AG09319 (cell line): Measurements from ENCODE around the gene DIPK1B.
"Not testable (repeated sequence)": the region's sequence is repeated elsewhere in the genome, so short reads cannot be mapped to it uniquely, and the experiment has no call there.

Experiments used
- DNase-seq: peaks from one replicate; pipeline ENCODE4 v3.0.0-alpha.2; 2010; ENCODE audit warnings: low read depth; ENCODE audit errors: extremely low read depth
- TF ChIP-seq, protein P1 (sequence below): IDR thresholded peaks from 2 replicates; pipeline ENCODE4 v1.5.1; 2011; ENCODE audit warnings: low read depth, mild to moderate bottlenecking, inconsistent platforms, low read length, moderate library complexity

DIPK1B gene

DNA sequence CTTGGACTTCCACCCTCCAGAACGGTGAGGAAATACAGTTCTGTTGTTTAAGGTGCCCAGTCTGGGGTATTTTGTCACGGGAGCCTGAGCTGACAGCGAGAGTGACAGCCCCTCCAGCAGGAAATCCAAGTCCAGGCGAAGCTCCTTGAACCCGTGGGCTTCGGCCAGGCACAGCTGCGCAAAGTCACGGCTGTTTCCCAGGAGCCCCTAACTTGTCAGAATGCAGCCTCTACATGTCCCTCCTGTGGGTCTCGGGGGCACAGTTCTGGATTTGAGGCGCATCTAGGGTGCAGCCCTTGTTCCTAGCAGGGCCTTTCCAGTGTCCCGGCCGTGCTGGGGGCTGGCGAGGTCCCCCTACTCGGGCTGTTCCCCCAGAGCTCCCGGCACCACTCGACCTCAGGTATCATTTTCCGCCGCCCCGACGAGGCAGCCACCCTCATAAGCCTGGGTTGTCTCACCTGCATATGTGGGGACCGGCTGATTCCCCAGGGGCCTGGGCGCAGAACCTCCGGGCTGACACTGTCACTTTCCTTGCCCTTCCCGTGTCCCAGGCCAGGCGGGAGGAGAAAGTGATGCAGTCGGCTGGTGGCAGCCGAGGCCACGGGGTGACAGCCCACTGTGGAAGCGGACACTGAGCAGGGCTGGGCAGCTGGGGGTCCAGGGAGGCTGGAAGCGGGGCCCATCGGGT, 41.1 kb downstream of the DIPK1B start:
- TF ChIP-seq, protein P1, sequence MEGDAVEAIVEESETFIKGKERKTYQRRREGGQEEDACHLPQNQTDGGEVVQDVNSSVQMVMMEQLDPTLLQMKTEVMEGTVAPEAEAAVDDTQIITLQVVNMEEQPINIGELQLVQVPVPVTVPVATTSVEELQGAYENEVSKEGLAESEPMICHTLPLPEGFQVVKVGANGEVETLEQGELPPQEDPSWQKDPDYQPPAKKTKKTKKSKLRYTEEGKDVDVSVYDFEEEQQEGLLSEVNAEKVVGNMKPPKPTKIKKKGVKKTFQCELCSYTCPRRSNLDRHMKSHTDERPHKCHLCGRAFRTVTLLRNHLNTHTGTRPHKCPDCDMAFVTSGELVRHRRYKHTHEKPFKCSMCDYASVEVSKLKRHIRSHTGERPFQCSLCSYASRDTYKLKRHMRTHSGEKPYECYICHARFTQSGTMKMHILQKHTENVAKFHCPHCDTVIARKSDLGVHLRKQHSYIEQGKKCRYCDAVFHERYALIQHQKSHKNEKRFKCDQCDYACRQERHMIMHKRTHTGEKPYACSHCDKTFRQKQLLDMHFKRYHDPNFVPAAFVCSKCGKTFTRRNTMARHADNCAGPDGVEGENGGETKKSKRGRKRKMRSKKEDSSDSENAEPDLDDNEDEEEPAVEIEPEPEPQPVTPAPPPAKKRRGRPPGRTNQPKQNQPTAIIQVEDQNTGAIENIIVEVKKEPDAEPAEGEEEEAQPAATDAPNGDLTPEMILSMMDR: no peak
- DNase-seq: no peak

DNA sequence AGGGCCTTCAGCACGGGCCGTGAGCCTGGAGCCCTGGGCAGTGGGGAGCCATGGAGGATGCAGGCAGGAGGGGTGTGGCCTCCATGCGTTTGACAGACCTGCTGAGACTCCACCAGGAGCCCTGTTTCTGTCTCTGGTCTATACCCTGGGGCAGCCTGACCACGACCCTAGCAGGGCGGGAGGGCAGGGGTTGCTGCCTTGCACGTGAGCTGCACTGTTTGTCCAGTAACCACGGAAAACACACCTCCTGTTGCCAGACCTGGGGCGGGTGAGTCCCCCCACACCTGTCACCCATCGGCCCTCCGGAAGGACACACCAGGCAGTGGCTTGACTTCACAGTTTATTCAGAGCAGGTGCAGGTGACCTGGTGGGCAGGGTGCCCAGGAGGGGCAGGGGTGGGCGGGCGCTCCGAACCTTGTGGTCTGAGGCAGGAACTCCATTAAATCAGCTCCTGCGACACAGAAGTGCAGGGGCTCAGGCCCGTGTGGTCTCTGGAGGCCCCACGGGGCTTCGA, 41.7 kb downstream of the DIPK1B start:
- DNase-seq: no peak
- TF ChIP-seq, protein P1: no peak

DNA sequence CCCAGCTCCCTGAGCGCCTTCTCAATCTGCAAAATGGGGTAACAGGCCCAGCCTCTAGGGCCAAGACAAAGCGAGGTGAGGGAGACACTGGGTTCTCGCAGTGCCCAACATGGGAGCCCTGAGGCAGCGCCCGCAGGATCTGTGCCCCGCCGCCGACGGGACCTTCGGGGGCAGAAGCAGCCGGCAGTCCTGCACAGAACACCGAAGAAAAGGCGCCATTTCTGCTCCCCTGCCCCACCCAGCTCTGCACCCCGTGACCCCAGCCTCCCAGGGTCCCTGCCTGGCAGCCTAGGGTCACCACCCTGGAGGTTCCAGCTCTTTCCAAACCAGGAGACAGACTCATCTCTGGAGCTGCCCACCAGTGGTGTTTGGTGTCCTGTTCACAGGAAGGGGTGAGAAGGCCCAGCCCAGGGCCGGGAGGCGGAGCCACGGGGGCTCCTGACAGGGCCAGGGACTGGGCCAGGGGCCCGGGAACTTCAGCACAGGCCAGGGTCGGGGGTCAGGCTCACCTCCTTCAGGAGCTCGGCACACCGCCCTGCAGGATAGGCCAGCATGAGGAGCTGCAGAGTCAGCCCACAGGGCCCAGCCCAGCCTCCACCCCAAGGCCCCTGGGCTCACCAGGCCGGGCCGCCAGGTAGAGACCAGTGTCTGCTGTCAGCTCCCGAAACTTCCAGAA, 42.4 kb downstream of the DIPK1B start:
- TF ChIP-seq, protein P1: no peak
- DNase-seq: no peak

DNA sequence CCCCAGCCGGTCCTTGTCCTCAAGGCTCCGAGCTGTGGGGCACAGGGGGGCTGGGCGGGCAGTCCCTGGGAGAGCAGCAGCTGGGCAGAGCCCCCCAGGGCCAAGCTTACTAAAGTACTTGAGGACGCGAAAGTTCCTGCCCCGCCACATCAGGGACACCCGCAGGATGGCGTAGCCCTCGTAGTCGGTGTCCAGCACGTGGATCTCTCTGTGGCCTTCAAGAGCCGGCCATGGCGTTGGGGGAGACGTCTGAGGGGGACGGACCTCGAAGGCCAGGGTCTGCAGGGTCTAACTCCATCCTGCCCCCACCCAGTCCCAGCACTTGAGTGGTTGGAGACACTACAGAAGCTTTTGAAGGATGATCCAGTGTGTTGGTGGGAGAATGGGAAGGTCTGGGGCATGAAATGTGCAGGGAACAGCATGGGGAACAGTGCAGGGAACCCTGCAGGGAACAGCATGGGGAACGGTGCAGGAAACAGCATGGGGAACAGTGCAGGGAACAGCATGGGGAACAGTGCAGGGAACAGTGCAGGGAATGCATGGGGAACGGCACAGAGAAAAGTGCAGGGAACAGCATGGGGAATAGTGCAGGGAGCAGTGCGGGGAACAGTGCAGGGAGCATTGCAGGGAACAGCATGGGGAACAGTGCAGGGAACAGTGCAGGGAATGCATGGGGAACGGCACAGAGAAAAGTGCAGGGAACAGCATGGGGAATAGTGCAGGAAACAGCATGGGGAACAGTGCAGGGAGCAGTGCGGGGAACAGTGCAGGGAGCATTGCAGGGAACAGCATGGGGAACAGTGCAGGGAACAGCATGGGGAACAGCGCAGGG, 43.1 kb downstream of the DIPK1B start:
- DNase-seq: not testable (repeated sequence)

DNA sequence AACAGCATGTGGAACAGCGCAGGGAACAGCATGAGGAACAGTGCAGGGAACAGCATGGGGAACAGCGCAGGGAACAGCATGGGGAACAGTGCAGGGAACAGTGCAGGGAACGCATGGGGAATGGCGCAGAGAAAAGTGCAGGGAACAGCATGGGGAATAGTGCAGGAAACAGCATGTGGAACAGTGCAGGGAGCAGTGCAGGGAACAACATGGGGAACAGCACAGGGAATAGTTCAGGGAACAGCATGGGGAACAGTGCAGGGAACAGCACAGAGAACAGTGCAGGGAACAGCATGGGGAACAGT, 43.7 kb downstream of the DIPK1B start:
- TF ChIP-seq, protein P1: no peak
- DNase-seq: no peak

GRCh38 chr9:136756836-136757235, 44.5 kb downstream of the DIPK1B start:
- TF ChIP-seq, protein P1: no peak
- DNase-seq: no peak

DNA sequence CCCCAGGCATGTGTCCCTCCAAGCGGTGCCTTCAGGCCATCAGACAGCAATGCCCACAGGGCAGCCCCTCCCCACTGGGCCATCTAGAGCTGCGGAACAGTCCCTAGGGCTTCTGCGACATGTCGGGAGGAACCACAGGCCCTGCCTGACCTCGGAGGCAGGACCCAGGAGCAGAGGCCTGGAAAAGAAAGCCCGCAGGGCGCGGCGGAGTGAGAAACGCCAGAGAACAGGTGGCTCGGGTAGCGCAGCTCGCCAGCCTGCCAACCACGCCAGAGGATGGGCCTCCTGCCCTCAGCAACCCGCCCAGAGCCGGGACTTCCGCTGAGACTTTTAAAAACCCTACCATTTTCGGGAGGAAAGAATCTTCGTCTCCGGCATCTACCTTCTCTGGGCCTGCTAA, 45.0 kb downstream of the DIPK1B start:
- DNase-seq: no peak
- TF ChIP-seq, protein P1: no peak
